ACHN (cell line): ENCODE data around the gene DNAAF8.

Experiments used
- DNase-seq: peaks from one replicate; pipeline ENCODE4 v3.0.0-alpha.2; 2015
- in situ Hi-C: cut with HindIII; loops from 2 replicates; pipeline ENCODE4 v1.10.0; 2017; ENCODE audit warnings: low sequenced_read_pairs, low pct_ligation_motif_present, low pct_unique_long_range_greater_than_20kb

Gene DNAAF8

GRCh38 chr16:4744555-4745273, 10.4 kb downstream of the DNAAF8 start:
- no peak for DNase-seq
- in situ Hi-C loops: no loop called here

DNA sequence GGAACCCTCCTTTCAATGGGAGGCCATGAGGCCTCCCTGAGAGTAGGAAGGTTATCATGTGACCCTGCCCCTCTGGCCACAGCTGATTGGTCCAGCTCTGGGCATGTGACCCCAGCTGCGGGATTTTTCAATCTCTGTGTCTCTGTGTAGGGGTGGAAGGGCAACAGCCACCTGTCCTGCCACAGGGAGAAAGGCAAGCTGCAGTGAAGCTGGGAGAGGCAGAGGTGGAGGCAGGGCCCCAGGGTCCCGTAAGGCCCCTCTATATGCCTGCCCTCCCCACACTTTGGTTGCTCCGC, 10.9 kb downstream of the DNAAF8 start:
- in situ Hi-C loops: no loop called here
- no peak for DNase-seq

GRCh38 chr16:4746215-4746614, 11.9 kb downstream of the DNAAF8 start:
- no peak for DNase-seq
- in situ Hi-C loops: no loop called here

DNA sequence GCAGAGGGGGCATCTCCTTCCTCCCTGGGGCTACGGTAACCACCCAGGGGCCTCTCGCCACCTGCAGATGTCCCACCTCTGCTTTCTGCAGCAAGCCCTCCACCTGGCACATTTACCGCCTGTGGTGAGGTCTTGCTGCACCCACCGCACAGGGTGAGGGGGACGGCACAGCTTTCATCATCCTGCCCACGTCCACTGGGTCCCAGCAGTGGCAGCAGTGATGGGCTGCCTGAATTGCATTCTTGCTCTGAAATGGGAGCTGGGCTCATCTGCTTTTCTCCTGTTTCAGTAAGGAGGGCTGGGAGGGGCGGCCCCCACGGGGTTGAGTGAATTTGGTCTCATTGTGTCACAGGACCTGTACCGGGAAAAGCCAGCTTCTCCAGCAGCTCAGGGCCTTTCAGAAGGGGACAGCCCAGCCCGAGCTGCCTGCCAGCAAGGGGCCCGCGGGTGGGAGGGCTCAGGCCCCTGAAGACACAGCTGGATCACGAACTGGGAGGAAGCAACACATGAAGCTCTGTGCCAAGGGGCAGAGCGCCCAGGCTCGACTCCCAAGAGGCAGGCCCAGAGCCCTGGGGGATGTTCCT, 12.7 kb downstream of the DNAAF8 start:
- in situ Hi-C loops: no loop called here
- no peak for DNase-seq

DNA sequence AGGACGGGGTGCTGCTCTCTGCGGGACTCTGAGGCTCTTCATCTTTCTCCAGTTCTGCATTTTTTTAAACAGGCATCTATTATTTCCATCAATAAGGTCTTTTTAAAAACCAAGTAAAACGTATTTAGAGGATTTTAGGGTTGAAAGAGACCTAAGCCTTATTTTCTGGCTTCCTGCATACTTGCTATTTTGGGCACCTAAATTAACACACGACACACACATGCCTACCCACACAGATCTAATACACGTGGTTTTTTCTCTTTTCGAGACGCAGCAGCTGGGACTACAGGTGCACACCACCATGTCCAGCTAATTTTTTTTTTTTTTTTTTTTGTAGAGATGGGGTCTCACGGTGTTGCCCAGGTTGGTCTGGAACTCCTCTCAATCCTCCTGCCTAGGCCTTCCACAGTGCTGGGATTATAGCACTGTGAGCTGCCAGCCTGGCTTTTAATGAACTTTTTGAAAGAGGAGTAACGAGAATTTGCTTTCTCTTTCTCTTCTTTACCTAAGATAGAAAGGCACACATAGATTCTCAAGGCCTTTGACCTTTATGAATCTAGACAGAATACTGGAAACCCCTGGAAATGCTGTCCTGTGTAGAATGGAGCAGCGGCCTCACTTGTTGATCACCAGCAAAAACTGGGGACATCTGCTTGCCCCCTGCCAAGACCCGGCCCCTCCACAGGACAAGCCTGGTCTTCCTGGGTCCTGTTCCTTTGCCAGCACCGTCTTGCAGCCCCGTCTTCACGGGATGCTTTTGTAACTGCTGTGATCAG, 13.8 kb downstream of the DNAAF8 start:
- in situ Hi-C loops: no loop called here
- DNase-seq: no peak

- no peak for DNase-seq
Observed at GRCh38 chr16:4748682-4749411, 14.5 kb downstream of the DNAAF8 start.

DNA sequence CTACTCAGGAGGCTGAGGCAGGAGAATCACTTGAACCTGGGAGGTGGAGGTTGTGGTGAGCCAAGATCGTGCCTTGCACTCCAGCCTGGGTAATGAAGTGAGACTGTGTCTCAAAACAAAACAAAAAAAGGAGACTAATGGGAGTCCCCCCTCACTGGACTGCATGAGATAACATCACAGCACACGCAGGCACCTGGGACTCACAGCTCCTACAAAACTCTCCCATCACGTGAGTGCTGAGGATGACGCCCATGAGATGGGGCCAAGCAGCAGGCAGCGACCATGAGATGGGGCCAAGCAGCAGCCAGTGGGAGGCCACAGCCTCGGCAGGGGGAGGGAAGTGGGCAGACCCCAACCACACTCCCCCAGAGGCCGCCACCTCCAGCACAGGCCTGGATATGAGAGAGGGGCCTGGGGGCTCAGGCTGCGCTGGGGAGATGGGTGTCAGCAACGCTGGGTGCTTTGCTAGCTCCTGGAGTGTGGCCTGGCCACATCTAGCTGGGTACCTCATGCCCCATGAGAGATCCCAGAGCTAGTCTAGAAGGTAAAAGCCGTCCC, 15.4 kb downstream of the DNAAF8 start:
- in situ Hi-C loops: no loop called here
- DNase-seq: no peak

More at GRCh38 chr16:4748682-4749411, 14.5 kb downstream of the DNAAF8 start:
- in situ Hi-C loops: no loop called here

DNA sequence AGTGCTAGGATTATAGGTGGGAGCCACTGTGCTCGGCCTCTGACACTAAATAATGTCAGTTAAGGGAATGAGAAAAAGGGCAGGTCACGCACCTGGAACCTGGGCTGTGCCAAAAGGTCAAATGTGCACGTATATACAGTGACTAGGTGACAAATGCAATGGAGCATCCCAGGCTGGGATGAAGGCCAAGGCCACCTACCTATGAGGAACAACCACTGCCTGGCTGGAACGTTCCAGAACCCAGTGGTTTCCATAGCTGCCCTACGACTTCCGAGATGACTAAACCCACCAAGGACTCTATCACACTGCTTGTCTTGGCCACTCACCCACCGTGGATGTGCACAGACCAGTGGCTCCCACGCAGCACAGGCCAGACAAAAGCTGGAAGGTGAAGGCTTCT, 16.6 kb downstream of the DNAAF8 start:
- DNase-seq: no peak
- in situ Hi-C loops: no loop called here

DNA sequence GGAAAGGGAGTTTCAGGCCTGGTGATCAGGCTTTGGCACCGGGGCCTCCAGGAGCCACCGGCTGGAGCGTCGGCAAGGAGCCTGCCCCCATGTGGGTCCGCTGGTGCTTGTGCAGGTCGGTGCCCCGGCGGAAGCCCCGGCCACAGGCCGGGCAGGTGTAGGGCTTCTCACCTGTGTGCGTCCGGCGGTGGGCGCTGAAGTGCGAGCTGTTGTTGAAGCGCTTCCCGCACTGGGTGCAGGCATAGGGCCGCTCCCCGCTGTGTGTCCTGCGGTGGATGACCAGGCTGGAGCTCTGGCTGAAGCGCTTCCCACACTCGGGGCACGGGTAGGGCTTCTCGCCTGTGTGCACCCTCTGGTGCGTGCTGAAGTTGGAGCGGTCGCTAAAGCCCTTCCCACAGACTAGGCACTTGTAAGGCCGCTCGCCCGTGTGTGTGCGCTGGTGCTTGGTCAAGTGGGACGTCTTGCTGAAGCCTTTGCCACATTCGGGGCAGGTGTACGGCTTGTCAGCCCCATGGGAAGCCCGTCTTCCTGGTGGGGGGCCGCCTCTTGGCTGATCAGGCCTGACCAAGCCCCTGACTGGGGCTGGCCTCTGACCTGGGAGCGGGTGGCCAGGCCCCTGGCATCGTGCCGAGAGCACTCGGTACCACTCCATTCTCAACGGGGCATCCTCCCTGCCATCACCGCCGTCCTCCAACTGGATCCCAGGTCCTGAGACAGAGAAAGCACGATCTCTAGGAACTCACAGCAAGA, 18.2 kb downstream of the DNAAF8 start:
- DNase-seq: no peak
- in situ Hi-C loops: no loop called here

- DNase-seq: no peak
- in situ Hi-C loops: no loop called here
Observed at GRCh38 chr16:4753227-4753626, 18.9 kb downstream of the DNAAF8 start.

GRCh38 chr16:4754865-4755264, 20.5 kb downstream of the DNAAF8 start:
- no peak for DNase-seq
- in situ Hi-C loops: no loop called here

GRCh38 chr16:4755687-4756086, 21.4 kb downstream of the DNAAF8 start:
- DNase-seq: no peak
- in situ Hi-C loops: no loop called here

DNA sequence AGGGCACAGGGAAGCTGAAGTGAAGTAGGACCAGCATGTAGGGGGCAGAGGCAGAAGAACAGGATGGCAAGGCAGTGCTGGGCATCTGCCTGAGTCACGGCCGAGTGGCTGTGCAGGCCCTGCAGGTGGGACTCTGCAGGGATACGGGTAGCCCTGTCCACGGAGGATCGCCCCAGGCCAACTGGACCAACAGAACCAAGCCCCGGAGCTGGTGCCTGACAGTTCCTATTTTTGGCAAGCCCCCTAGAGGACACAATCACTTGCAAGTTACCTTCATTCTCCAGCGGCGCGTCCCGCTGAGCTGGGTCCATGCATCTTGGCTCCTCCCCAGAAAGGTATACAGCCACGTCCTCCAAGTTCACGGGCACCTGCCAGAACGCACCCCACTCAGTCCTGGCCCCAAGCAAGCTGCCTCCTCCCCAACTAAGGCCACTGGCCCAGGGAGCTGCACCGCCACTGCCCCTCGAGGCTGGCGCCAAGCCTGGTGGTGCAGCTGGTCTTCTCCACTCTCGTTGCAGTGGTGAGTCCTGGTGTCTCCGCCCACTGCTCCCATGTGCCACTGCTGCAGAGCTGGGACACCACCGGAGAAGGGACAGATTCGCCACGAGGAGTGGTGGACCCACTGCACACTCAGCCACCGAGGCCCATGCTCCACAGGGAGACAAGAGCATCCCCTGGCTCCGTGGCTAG, 26.0 kb downstream of the DNAAF8 start:
- no peak for DNase-seq
- in situ Hi-C loops: no loop called here

GRCh38 chr16:4762205-4762604, 27.9 kb downstream of the DNAAF8 start:
- in situ Hi-C loops: no loop called here
- DNase-seq: no peak

GRCh38 chr16:4763791-4764190, 29.5 kb downstream of the DNAAF8 start:
- in situ Hi-C loops: no loop called here
- no peak for DNase-seq

- in situ Hi-C loops: no loop called here
- no peak for DNase-seq
Observed at GRCh38 chr16:4765511-4766474, 31.5 kb downstream of the DNAAF8 start.
